HG03571 (cell line): ENCODE measurements around the gene FITM1.

Source experiments
- ATAC-seq: cut with Tn5 transposase; IDR thresholded peaks from one replicate; pipeline ENCODE4 v1.9.1; 2021; ENCODE audit not compliant: unreplicated experiment

Gene FITM1

GRCh38 chr14:24137529-24138395 lies 7.3 kb downstream of the FITM1 start:
- ATAC-seq, result no peak

- no peak for ATAC-seq
These were observed 8.2 kb downstream of the FITM1 start for GRCh38 chr14:24138396-24139271.

GRCh38 chr14:24139272-24139934 lies 8.9 kb downstream of the FITM1 start:
- ATAC-seq, result no peak

GRCh38 chr14:24141097-24141880 lies 10.8 kb downstream of the FITM1 start, which contains the start of gene EMC9:
EMC9 (minus strand) TSS chr14:24141591; CDS start chr14:24141304, 287 bp downstream.
- peak; percentile 80 for ATAC-seq

- ATAC-seq, result no peak
These were observed 13.1 kb downstream of the FITM1 start for GRCh38 chr14:24143511-24143910.

- ATAC-seq, result no peak
These were observed 14.0 kb downstream of the FITM1 start for GRCh38 chr14:24144451-24144850.

- no peak for ATAC-seq
These were observed 14.8 kb downstream of the FITM1 start for GRCh38 chr14:24145219-24145618.

GRCh38 chr14:24145690-24146452 lies 15.4 kb downstream of the FITM1 start:
- ATAC-seq, result no peak

- ATAC-seq, result peak; percentile 47
These were observed 16.1 kb downstream of the FITM1 start, which contains the start of gene PSME2 for GRCh38 chr14:24146453-24146977. PSME2 (minus strand) TSS chr14:24146610; CDS start chr14:24146581, 29 bp downstream.

- peak; percentile 80 for ATAC-seq
These were observed 16.7 kb downstream of the FITM1 start, which contains the start of gene RNF31 for GRCh38 chr14:24146978-24147760. RNF31 (plus strand) TSS chr14:24147498; CDS start chr14:24147699, 201 bp downstream.

- no peak for ATAC-seq
These were observed 17.4 kb downstream of the FITM1 start for GRCh38 chr14:24147761-24148428.

- no peak for ATAC-seq
These were observed 19.0 kb downstream of the FITM1 start for GRCh38 chr14:24149302-24149969.

GRCh38 chr14:24150061-24150460 lies 19.6 kb downstream of the FITM1 start:
- ATAC-seq, result no peak

- no peak for ATAC-seq
These were observed 20.1 kb downstream of the FITM1 start for GRCh38 chr14:24150567-24150966.

GRCh38 chr14:24150993-24151392 lies 20.5 kb downstream of the FITM1 start:
- no peak for ATAC-seq

GRCh38 chr14:24151404-24152080 lies 21.1 kb downstream of the FITM1 start:
- ATAC-seq, result no peak

- no peak for ATAC-seq
These were observed 24.6 kb downstream of the FITM1 start for GRCh38 chr14:24155100-24155499.
